ENCODE results near the gene ADAMTS20.

DNA sequence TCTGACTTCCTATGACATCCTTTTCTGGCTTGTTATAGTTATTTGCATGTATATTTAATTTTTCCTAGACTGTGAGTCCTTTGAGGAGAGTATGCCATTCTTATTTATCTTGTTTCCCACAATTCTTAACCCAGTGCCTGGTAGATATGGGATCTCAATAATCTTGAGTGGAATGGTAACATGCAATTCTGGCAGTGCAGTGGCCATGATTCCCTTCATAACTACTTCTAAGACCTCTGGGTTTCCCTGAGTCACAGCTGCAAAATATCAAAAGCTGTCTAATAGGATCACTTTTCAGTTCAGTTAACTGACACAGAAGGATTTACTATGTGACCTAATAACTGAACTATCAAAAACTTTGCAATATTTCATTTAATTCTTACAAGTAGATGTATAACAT is 135.0 kb downstream of the ADAMTS20 start:
- TF ChIP-seq EZH2 (IDR thresholded peaks at IDR 0.05; ENCODE audit: low read length, unreplicated experiment) (no peak), EZH2phosphoT487 (IDR thresholded peaks at IDR 0.05; ENCODE audit: borderline replicate concordance, low read length) (no peak)
- TF ChIP-seq, protein P1, sequence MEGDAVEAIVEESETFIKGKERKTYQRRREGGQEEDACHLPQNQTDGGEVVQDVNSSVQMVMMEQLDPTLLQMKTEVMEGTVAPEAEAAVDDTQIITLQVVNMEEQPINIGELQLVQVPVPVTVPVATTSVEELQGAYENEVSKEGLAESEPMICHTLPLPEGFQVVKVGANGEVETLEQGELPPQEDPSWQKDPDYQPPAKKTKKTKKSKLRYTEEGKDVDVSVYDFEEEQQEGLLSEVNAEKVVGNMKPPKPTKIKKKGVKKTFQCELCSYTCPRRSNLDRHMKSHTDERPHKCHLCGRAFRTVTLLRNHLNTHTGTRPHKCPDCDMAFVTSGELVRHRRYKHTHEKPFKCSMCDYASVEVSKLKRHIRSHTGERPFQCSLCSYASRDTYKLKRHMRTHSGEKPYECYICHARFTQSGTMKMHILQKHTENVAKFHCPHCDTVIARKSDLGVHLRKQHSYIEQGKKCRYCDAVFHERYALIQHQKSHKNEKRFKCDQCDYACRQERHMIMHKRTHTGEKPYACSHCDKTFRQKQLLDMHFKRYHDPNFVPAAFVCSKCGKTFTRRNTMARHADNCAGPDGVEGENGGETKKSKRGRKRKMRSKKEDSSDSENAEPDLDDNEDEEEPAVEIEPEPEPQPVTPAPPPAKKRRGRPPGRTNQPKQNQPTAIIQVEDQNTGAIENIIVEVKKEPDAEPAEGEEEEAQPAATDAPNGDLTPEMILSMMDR (conservative IDR thresholded peaks at IDR 0.05; ENCODE audit: low read depth, low read length), result no peak

Data from PC-3 (cell line).